HG03139 (cell line): Measurements from ENCODE around the gene GPSM3.
"Not testable (repeated sequence)": the region's sequence is repeated elsewhere in the genome, so short reads cannot be mapped to it uniquely, and the experiment has no call there.

Source experiments
- ATAC-seq: cut with Tn5 transposase; IDR thresholded peaks from one replicate; pipeline ENCODE4 v1.9.1; 2021; ENCODE audit not compliant: unreplicated experiment

The GPSM3 gene

GRCh38 chr6:32188381-32189068 is 3.9 kb downstream of the GPSM3 start:
- no peak for ATAC-seq

GRCh38 chr6:32187725-32188380 is 4.6 kb downstream of the GPSM3 start:
- not testable (repeated sequence) for ATAC-seq

GRCh38 chr6:32187009-32187709 is 5.3 kb downstream of the GPSM3 start:
- no peak for ATAC-seq

- ATAC-seq, result not testable (repeated sequence)
These were observed 6.1 kb downstream of the GPSM3 start for GRCh38 chr6:32186151-32186840.

- not testable (repeated sequence) for ATAC-seq
These were observed 6.7 kb downstream of the GPSM3 start for GRCh38 chr6:32185681-32186131.

GRCh38 chr6:32184084-32184640 is 8.3 kb downstream of the GPSM3 start, which contains the start of gene AGER:
AGER (minus strand) TSS chr6:32184253; CDS start chr6:32184222, 31 bp downstream.
- ATAC-seq, result no peak

- no peak for ATAC-seq
These were observed 8.9 kb downstream of the GPSM3 start for GRCh38 chr6:32183483-32184083.

GRCh38 chr6:32183030-32183429 is 9.4 kb downstream of the GPSM3 start:
- ATAC-seq, result no peak

GRCh38 chr6:32182555-32182981 is 9.9 kb downstream of the GPSM3 start:
- no peak for ATAC-seq

- no peak for ATAC-seq
These were observed 10.4 kb downstream of the GPSM3 start for GRCh38 chr6:32181915-32182529.

- no peak for ATAC-seq
These were observed 11.2 kb downstream of the GPSM3 start for GRCh38 chr6:32181148-32181702.

- ATAC-seq, result no peak
These were observed 12.6 kb downstream of the GPSM3 start for GRCh38 chr6:32179766-32180405.

GRCh38 chr6:32178547-32179440 is 13.6 kb downstream of the GPSM3 start:
- no peak for ATAC-seq

- ATAC-seq, result peak; percentile 63
These were observed 14.5 kb downstream of the GPSM3 start, which contains the start of gene RNF5 for GRCh38 chr6:32177788-32178546. RNF5 (plus strand) TSS chr6:32178405; CDS start chr6:32178512, 107 bp downstream.

GRCh38 chr6:32177183-32177787 is 15.2 kb downstream of the GPSM3 start:
- no peak for ATAC-seq

GRCh38 chr6:32176476-32177182 is 15.8 kb downstream of the GPSM3 start:
- no peak for ATAC-seq
